ENCODE measurements around the gene TDG.
"Not testable (repeated sequence)": the region's sequence is repeated elsewhere in the genome, so short reads cannot be mapped to it uniquely, and the experiment has no call there.

TDG gene

GRCh38 chr12:104012331-104012730 lies 46.7 kb downstream of the TDG start:
- Histone ChIP-seq H4K20me1 (ENCODE audit: insufficient read depth, low read length) (no peaks in the 10 kb centered on the region), H3K27ac (ENCODE audit: low read depth, low read length, poor library complexity, severe bottlenecking) (no peak overlapping the region), H3F3A (ENCODE audit: insufficient read depth, low read length) (no peaks in the 10 kb centered on the region), H2AFZ (ENCODE audit: low read length) (no peak overlapping the region), H3K9me3 (ENCODE audit: low read length) (no peaks in the 10 kb centered on the region), H3K9me2 (ENCODE audit: low read depth, low read length) (no peaks in the 10 kb centered on the region), H3K36me3 (ENCODE audit: insufficient read depth, low read length) (no peaks in the 10 kb centered on the region), H3K4me1 (ENCODE audit: insufficient read depth, low read length, severe bottlenecking) (no peaks in the 10 kb centered on the region), H3K9ac (ENCODE audit: low read length) (no peak overlapping the region), H3K79me2 (ENCODE audit: insufficient read depth, low read length) (no peaks in the 10 kb centered on the region), H3K27me3 (ENCODE audit: insufficient read depth, low read length) (no peaks in the 10 kb centered on the region), H3K4me3 (ENCODE audit: low read depth, low read length, poor library complexity, severe bottlenecking) (no peak overlapping the region), H3K4me2 (ENCODE audit: low read length) (no peak overlapping the region)
- TF ChIP-seq CTCF (IDR thresholded peaks at IDR 0.05; ENCODE audit: low read length) (no peak), EZH2 (IDR thresholded peaks at IDR 0.05; ENCODE audit: borderline replicate concordance, low read length) (no peak)

DNA sequence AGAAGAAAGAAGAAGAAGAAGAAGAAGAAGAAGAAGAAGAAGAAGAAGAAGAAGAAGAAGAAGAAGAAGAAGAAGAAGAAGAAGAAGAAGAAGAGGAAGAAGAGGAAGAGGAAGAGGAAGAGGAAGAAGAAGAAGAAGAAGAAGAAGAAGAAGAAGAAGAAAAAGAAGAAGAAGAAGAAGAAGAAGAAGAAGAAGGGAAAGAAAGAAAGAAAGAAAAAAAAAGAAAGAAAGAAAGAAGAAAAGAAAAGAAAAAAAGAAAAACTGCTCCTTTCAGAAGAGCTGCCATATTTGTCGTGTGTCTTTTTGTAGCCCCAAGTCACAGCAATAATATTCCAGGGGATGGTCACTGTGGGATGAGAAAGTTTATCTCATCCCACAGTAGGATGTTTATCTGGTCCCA lies 56.2 kb downstream of the TDG start:
- not testable (repeated sequence) for H3K79me2 ChIP-seq (ENCODE audit: insufficient read depth, low read length); H3K36me3 ChIP-seq (ENCODE audit: insufficient read depth, low read length); H3K9ac ChIP-seq (ENCODE audit: low read length); H4K20me1 ChIP-seq (ENCODE audit: insufficient read depth, low read length); H3K9me3 ChIP-seq (ENCODE audit: low read length); H3K4me3 ChIP-seq (ENCODE audit: low read depth, low read length, poor library complexity, severe bottlenecking); H3K9me2 ChIP-seq (ENCODE audit: low read depth, low read length); H3K27ac ChIP-seq (ENCODE audit: low read depth, low read length, poor library complexity, severe bottlenecking); H3K4me1 ChIP-seq (ENCODE audit: insufficient read depth, low read length, severe bottlenecking); H3K27me3 ChIP-seq (ENCODE audit: insufficient read depth, low read length); H3F3A ChIP-seq (ENCODE audit: insufficient read depth, low read length); H3K4me2 ChIP-seq (ENCODE audit: low read length); H2AFZ ChIP-seq (ENCODE audit: low read length)

- no peak overlapping the region for H3K4me3 ChIP-seq (ENCODE audit: low read depth, low read length, poor library complexity, severe bottlenecking)
- no peak overlapping the region for H3K9ac ChIP-seq (ENCODE audit: low read length)
- no peaks in the 10 kb centered on the region for H3K27me3 ChIP-seq (ENCODE audit: insufficient read depth, low read length)
- H2AFZ ChIP-seq (ENCODE audit: low read length): no peak overlapping the region
- H3K4me2 ChIP-seq (ENCODE audit: low read length): no peak overlapping the region
- H3F3A ChIP-seq (ENCODE audit: insufficient read depth, low read length): no peaks in the 10 kb centered on the region
- H3K79me2 ChIP-seq (ENCODE audit: insufficient read depth, low read length): no peaks in the 10 kb centered on the region
- TF ChIP-seq CTCF (IDR thresholded peaks at IDR 0.05; ENCODE audit: low read length) (no peak), EZH2 (IDR thresholded peaks at IDR 0.05; ENCODE audit: borderline replicate concordance, low read length) (no peak)
- H4K20me1 ChIP-seq (ENCODE audit: insufficient read depth, low read length): no peaks in the 10 kb centered on the region
- H3K4me1 ChIP-seq (ENCODE audit: insufficient read depth, low read length, severe bottlenecking): no peaks in the 10 kb centered on the region
- H3K27ac ChIP-seq (ENCODE audit: low read depth, low read length, poor library complexity, severe bottlenecking): no peak overlapping the region
- H3K36me3 ChIP-seq (ENCODE audit: insufficient read depth, low read length): no peaks in the 10 kb centered on the region
- H3K9me3 ChIP-seq (ENCODE audit: low read length): no peaks in the 10 kb centered on the region
- H3K9me2 ChIP-seq (ENCODE audit: low read depth, low read length): no peaks in the 10 kb centered on the region
These were observed 57.1 kb downstream of the TDG start for GRCh38 chr12:104022786-104023185.

DNA sequence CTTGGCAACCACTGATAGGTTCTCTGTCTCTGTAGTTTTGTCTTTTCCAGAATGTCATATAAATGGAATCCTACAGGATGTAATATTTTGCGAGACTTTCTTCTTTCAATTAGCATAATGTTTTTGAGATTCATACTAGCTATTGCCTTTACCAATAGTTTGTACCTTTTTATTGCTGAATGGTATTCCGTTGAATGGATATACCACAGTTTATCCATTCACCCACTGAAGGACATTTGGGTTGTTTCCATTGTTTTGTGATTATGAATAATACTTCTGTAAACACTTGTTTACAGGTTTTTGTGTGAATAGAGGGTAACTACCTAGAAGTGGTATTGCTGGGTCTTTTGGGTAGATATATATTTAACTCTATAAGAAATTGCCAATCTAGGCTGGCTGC lies 58.0 kb downstream of the TDG start:
- Histone ChIP-seq H3K27me3 (ENCODE audit: insufficient read depth, low read length) (no peaks in the 10 kb centered on the region), H2AFZ (ENCODE audit: low read length) (no peak overlapping the region), H3K79me2 (ENCODE audit: insufficient read depth, low read length) (no peaks in the 10 kb centered on the region), H3F3A (ENCODE audit: insufficient read depth, low read length) (no peaks in the 10 kb centered on the region), H4K20me1 (ENCODE audit: insufficient read depth, low read length) (no peaks in the 10 kb centered on the region), H3K27ac (ENCODE audit: low read depth, low read length, poor library complexity, severe bottlenecking) (no peak overlapping the region), H3K36me3 (ENCODE audit: insufficient read depth, low read length) (no peaks in the 10 kb centered on the region), H3K9me3 (ENCODE audit: low read length) (no peaks in the 10 kb centered on the region), H3K4me3 (ENCODE audit: low read depth, low read length, poor library complexity, severe bottlenecking) (no peak overlapping the region), H3K9ac (ENCODE audit: low read length) (no peak overlapping the region), H3K9me2 (ENCODE audit: low read depth, low read length) (no peaks in the 10 kb centered on the region), H3K4me1 (ENCODE audit: insufficient read depth, low read length, severe bottlenecking) (no peaks in the 10 kb centered on the region), H3K4me2 (ENCODE audit: low read length) (no peak overlapping the region)
- TF ChIP-seq CTCF (IDR thresholded peaks at IDR 0.05; ENCODE audit: low read length) (no peak), EZH2 (IDR thresholded peaks at IDR 0.05; ENCODE audit: borderline replicate concordance, low read length) (no peak)
